Prostate gland (tissue), 2 donors: ENCODE data around the gene PCYT1B. TPM values are rescaled to one million over a fixed set of nuclear protein-coding genes. Genes with fewer than 3 reads are reported as not detected.
A peak's percentile ranks its signal among the peaks of the same experiment; 100 is the strongest.

ENCODE experiments used
- DNase-seq: peaks from one replicate; pipeline ENCODE4 v3.0.0-alpha.2; 2019; ENCODE audit warnings: low spot score
- H3K27ac ChIP-seq, 2 donors: fragments of 200-600 bp; sonication (generic); 2 replicates each; pipeline ENCODE4 v1.5.1; 2017 to 2019
- H3K27me3 ChIP-seq: fragments of 200-600 bp; sonication (generic); replicated peaks from 2 replicates; pipeline ENCODE4 v1.5.1; 2019; ENCODE audit not compliant: insufficient read depth
- H3K36me3 ChIP-seq, 2 donors: fragments of 200-600 bp; sonication (generic); 1 replicate in 1 of 2; 2 replicates in 1 of 2; pipeline versions ENCODE4 v1.5.1 to v1.8.1; 2017 to 2019
- H3K4me1 ChIP-seq: fragments of 200-600 bp; sonication (generic); replicated peaks from 2 replicates; pipeline ENCODE4 v1.5.1; 2019
- H3K4me3 ChIP-seq, 2 donors: fragments of 200-600 bp; sonication (generic); 2 replicates each; pipeline ENCODE4 v1.5.1; 2017 to 2019
- H3K9me3 ChIP-seq: fragments of 200-600 bp; sonication (generic); 2 replicates; pipeline ENCODE4 v1.5.1; 2017
- POLR2A ChIP-seq: fragments of 450-650 bp; IDR thresholded peaks from one replicate; pipeline ENCODE4 v1.6.1; 2016; ENCODE audit warnings: antibody characterized with exemption, mild to moderate bottlenecking
- POLR2AphosphoS5 ChIP-seq: sonication (generic); formaldehyde crosslinking; IDR thresholded peaks from one replicate; pipeline ENCODE4 v1.6.1; 2017; ENCODE audit warnings: antibody characterized with exemption
- WGBS: methylation state at CpG from one replicate; pipeline ENCODE4 v1.1.5; 2018; 5-methylcytosine and 5-hydroxymethylcytosine counted together
- intact Hi-C: fragments of 100-400 bp; cut with DNase I; formaldehyde crosslinking; loops from one replicate; pipeline ENCODE4 v1.14.2; 2022
- total RNA-seq, 2 donors: library from RNA; depleted of rRNA; stranded (reverse); fragments of >200 nt; gene quantifications; one replicate each; pipeline ENCODE4 v1.1.0, GENCODE V29; 2016
- TF ChIP-seq, protein P1 (sequence below), 4 experiments: fragments of 200-600 bp in 2 of 4; fragments of 450-650 bp in 2 of 4; sonication (generic) in 2 of 4; IDR thresholded peaks; 1 replicate in 3 of 4; 2 replicates in 1 of 4; pipeline ENCODE4 v1.5.1; 2016 to 2019; ENCODE audit warnings: antibody characterized with exemption in 4 of 4, mild to moderate bottlenecking in 2 of 4, moderate library complexity in 2 of 4

The PCYT1B gene
- total RNA-seq = 1 to 10 TPM in 1 of 2 donors, under 1 TPM in 1; 0.27 to 6.9 TPM

GRCh38 chrX:24647257-24648058 is at the start of gene PCYT1B:
Gene PCYT1B, minus strand, starts transcription at chrX:24647347. Its CDS starts 242 bp downstream, at chrX:24647105.
- peak; percentile 37 for DNase-seq
- TF ChIP-seq POLR2A (no peak), POLR2AphosphoS5 (no peak)
- TF ChIP-seq, protein P1, sequence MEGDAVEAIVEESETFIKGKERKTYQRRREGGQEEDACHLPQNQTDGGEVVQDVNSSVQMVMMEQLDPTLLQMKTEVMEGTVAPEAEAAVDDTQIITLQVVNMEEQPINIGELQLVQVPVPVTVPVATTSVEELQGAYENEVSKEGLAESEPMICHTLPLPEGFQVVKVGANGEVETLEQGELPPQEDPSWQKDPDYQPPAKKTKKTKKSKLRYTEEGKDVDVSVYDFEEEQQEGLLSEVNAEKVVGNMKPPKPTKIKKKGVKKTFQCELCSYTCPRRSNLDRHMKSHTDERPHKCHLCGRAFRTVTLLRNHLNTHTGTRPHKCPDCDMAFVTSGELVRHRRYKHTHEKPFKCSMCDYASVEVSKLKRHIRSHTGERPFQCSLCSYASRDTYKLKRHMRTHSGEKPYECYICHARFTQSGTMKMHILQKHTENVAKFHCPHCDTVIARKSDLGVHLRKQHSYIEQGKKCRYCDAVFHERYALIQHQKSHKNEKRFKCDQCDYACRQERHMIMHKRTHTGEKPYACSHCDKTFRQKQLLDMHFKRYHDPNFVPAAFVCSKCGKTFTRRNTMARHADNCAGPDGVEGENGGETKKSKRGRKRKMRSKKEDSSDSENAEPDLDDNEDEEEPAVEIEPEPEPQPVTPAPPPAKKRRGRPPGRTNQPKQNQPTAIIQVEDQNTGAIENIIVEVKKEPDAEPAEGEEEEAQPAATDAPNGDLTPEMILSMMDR (IDR thresholded peaks at IDR 0.05) = no peak
- WGBS = 3% methylated on average over 20 of the region's 24 CpGs
- H3K27me3 ChIP-seq = no peaks in the 10 kb centered on the region
- intact Hi-C loops = no loop called here
- no peaks in the 10 kb centered on the region for H3K9me3 ChIP-seq
- H3K4me3 ChIP-seq = no peak within 1 kb of the TSS
- H3K4me1 ChIP-seq = no peaks in the 10 kb centered on the region
- H3K27ac ChIP-seq = no peak within 1 kb of the TSS
- no peaks in the 10 kb centered on the region for H3K36me3 ChIP-seq

DNA sequence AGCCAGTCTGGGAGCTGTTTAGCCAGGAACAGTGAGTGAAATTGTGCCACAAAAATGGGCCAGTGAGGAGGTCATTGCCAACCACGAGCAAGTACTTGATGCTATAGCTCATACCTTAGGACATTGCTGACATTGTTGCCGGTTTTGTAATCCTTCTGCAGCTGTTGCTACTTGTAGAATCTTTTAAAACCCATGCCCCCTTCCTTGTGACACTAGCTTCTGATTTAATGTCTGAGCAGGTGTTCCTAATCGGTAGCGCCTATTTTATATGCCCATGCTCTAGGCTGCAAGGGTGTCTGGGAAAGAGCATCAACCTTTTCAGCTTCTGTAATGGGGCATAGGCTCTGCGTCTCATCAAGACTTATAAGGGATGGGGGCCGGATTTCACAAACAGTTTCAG is 49.1 kb upstream of the PCYT1B start:
- DNase-seq = no peak
- TF ChIP-seq POLR2AphosphoS5 (no peak), POLR2A (no peak)
- TF ChIP-seq, protein P1 (IDR thresholded peaks at IDR 0.05) = no peak
- WGBS = 57% methylated on average over 6 of the region's 6 CpGs
- H3K27me3 ChIP-seq = no peaks in the 10 kb centered on the region
- no peak overlapping the region for H3K4me3 ChIP-seq
- H3K36me3 ChIP-seq = no peaks in the 10 kb centered on the region
- intact Hi-C loops = no loop called here
- no peaks in the 10 kb centered on the region for H3K9me3 ChIP-seq
- no peak overlapping the region for H3K27ac ChIP-seq
- H3K4me1 ChIP-seq = no peaks in the 10 kb centered on the region

GRCh38 chrX:24694825-24695224 is 47.7 kb upstream of the PCYT1B start:
- no peaks in the 10 kb centered on the region for H3K4me1 ChIP-seq
- no peaks in the 10 kb centered on the region for H3K36me3 ChIP-seq
- no peak for DNase-seq
- intact Hi-C loops = no loop called here
- H3K9me3 ChIP-seq = no peaks in the 10 kb centered on the region
- H3K4me3 ChIP-seq = no peak overlapping the region
- no peak overlapping the region for H3K27ac ChIP-seq
- 29% methylated on average over 6 of the region's 6 CpGs for WGBS
- TF ChIP-seq POLR2AphosphoS5 (no peak), POLR2A (no peak)
- TF ChIP-seq, protein P1 (IDR thresholded peaks at IDR 0.05) = no peak
- no peaks in the 10 kb centered on the region for H3K27me3 ChIP-seq

GRCh38 chrX:24693453-24694202 is 46.5 kb upstream of the PCYT1B start, which contains the start of gene POLA1:
Gene POLA1, plus strand, starts transcription at chrX:24693918. Its CDS starts 44 bp downstream, at chrX:24693962.
- intact Hi-C loops = no loop called here
- Histone ChIP-seq H3K27me3 (no peaks in the 10 kb centered on the region), H3K4me3 (peak within 1 kb of the TSS; percentile 49 to 51), H3K27ac (peak within 1 kb of the TSS; percentile 60 to 69), H3K36me3 (no peaks in the 10 kb centered on the region), H3K4me1 (no peaks in the 10 kb centered on the region), H3K9me3 (no peaks in the 10 kb centered on the region)
- TF ChIP-seq POLR2A (no peak), POLR2AphosphoS5 (peak; percentile 85)
- TF ChIP-seq, protein P1 (IDR thresholded peaks at IDR 0.05) = peak in 1 of 4 experiments; percentile 20
- DNase-seq = peak; percentile 82
- 1% methylated on average over 41 of the region's 70 CpGs for WGBS
